Stomach (tissue), 4 donors: ENCODE measurements around the gene DNAAF1.

Experiments used
- CTCF ChIP-seq, 7 experiments: fragments of 450-650 bp in 4 of 7; fragments of 200-600 bp in 3 of 7; sonication (generic) in 3 of 7; IDR thresholded peaks; one replicate each; pipeline ENCODE4 v1.5.1; 2016 to 2019; ENCODE audit warnings: antibody characterized with exemption in 7 of 7, control low read depth in 2 of 7, mild to moderate bottlenecking in 1 of 7
- POLR2A ChIP-seq, 4 donors: fragments of 450-650 bp; IDR thresholded peaks; one replicate each; pipeline ENCODE4 v1.6.1; 2016; ENCODE audit warnings: antibody characterized with exemption in 4 of 4, control low read depth in 2 of 4, mild to moderate bottlenecking in 1 of 4, moderate library complexity in 1 of 4

- no peak for TF ChIP-seq CTCF (IDR thresholded peaks at IDR 0.05)
- TF ChIP-seq POLR2A (IDR thresholded peaks at IDR 0.05): no peak
These were observed 7.2 kb upstream of the DNAAF1 start for GRCh38 chr16:84137769-84138357.
